Keratinocyte (primary cell): Measurements from ENCODE around the gene ACP6. TPM values are rescaled to one million over a fixed set of nuclear protein-coding genes. Genes with fewer than 3 reads are reported as not detected.

ENCODE experiments used
- DNase-seq: peaks from one replicate; pipeline ENCODE4 v3.0.0-alpha.2; 2011; ENCODE audit warnings: low read depth, missing footprints, low spot score
- FAIRE-seq: peaks from 2 replicates; lab custom pipeline; 2011; peaks lifted over from hg19 to GRCh38; lab: Jason Lieb, UNC
- H2AFZ ChIP-seq: 2 replicates; pipeline ENCODE4 v1.6.0; 2012; ENCODE audit warnings: low read length, control low read depth, inconsistent platforms; ENCODE audit not compliant: control insufficient read depth
- H3K27ac ChIP-seq: 2 replicates; pipeline ENCODE4 v1.5.1; 2011; ENCODE audit warnings: low read length; ENCODE audit not compliant: control insufficient read depth, insufficient read depth
- H3K27me3 ChIP-seq: 3 replicates; pipeline ENCODE4 v1.6.0; 2011; ENCODE audit warnings: low read length; ENCODE audit not compliant: control insufficient read depth, insufficient read depth; ENCODE audit errors: extremely low read depth
- H3K36me3 ChIP-seq, 2 experiments: 2 replicates in 1 of 2; 3 replicates in 1 of 2; pipeline ENCODE4 v1.5.1; 2011; ENCODE audit warnings: low read length in 2 of 2, mild to moderate bottlenecking in 1 of 2; ENCODE audit not compliant: control insufficient read depth in 2 of 2, insufficient read depth in 2 of 2; ENCODE audit errors: extremely low read depth in 1 of 2
- H3K4me1 ChIP-seq: 3 replicates; pipeline ENCODE4 v1.5.1; 2011; ENCODE audit warnings: low read length; ENCODE audit not compliant: control insufficient read depth, insufficient read depth; ENCODE audit errors: extremely low read depth
- H3K4me2 ChIP-seq: 3 replicates; pipeline ENCODE4 v1.6.0; 2011; ENCODE audit warnings: low read depth, low read length; ENCODE audit not compliant: control insufficient read depth, insufficient read depth; ENCODE audit errors: extremely low read depth
- H3K4me3 ChIP-seq, 3 experiments: fragments of 200-600 bp in 1 of 3; sonication (generic) in 1 of 3; 2 replicates in 2 of 3; 3 replicates in 1 of 3; pipeline ENCODE4 v1.5.1; 2011 to 2016; ENCODE audit warnings: low read length in 3 of 3, mild to moderate bottlenecking in 3 of 3, control low read depth in 2 of 3, inconsistent platforms in 1 of 3, low read depth in 1 of 3, mixed read lengths in 1 of 3, mixed run types in 1 of 3, moderate library complexity in 1 of 3; ENCODE audit not compliant: control insufficient read depth in 2 of 3, insufficient read depth in 2 of 3; ENCODE audit errors: extremely low read depth in 1 of 3
- H3K79me2 ChIP-seq: 2 replicates; pipeline ENCODE4 v1.6.0; 2012; ENCODE audit warnings: low read length; ENCODE audit not compliant: control insufficient read depth, insufficient read depth
- H3K9ac ChIP-seq: 3 replicates; pipeline ENCODE4 v1.6.0; 2011; ENCODE audit warnings: low read length; ENCODE audit not compliant: control insufficient read depth, insufficient read depth; ENCODE audit errors: extremely low read depth
- H3K9me1 ChIP-seq: 3 replicates; pipeline ENCODE4 v1.6.0; 2011; ENCODE audit warnings: low read length; ENCODE audit not compliant: control insufficient read depth, insufficient read depth; ENCODE audit errors: extremely low read depth
- H3K9me3 ChIP-seq: 2 replicates; pipeline ENCODE4 v1.5.1; 2012; ENCODE audit warnings: low read depth, low read length; ENCODE audit not compliant: control insufficient read depth
- H4K20me1 ChIP-seq: 3 replicates; pipeline ENCODE4 v1.6.0; 2011; ENCODE audit warnings: low read length; ENCODE audit not compliant: control insufficient read depth, insufficient read depth; ENCODE audit errors: extremely low read depth
- CTCF ChIP-seq, 3 experiments: IDR thresholded peaks in 1 of 3; conservative IDR thresholded peaks in 1 of 3; optimal IDR thresholded peaks in 1 of 3; 2 replicates in 2 of 3; 3 replicates in 1 of 3; pipeline versions ENCODE3 to v1.5.1; 2011; ENCODE audit warnings: low read length in 3 of 3, mild to moderate bottlenecking in 3 of 3, moderate library complexity in 2 of 3, control low read depth in 1 of 3, inconsistent platforms in 1 of 3; ENCODE audit not compliant: insufficient read depth in 2 of 3; ENCODE audit errors: extremely low read depth in 1 of 3
- EZH2 ChIP-seq: IDR thresholded peaks from one replicate; pipeline ENCODE4 v1.6.1; 2012; ENCODE audit warnings: inconsistent platforms, mild to moderate bottlenecking, low read length, moderate library complexity
- dilution Hi-C: fragments of 300-500 bp; cut with MboI; formaldehyde crosslinking; loops from one replicate; pipeline ENCODE4 v1.7.0; 2020; ENCODE audit warnings: low sequenced_read_pairs; ENCODE audit not compliant: extremely low pct_ligation_motif_present
- polyA plus RNA-seq, 5 experiments: library from polyadenylated mRNA; depleted of rRNA in 3 of 5; stranded (reverse) in 3 of 5; stranded (forward) in 1 of 5; unstranded in 1 of 5; fragments of >200 nt; gene quantifications; 1 replicate in 1 of 5; 2 replicates in 3 of 5; 3 replicates in 1 of 5; pipeline versions ENCODE4 v1.2.1 to v1.2.3, GENCODE V29; 2011 to 2012; ENCODE audit warnings: missing spikeins in 2 of 5, low read depth in 1 of 5, low replicate concordance in 1 of 5

ACP6 gene
- polyA plus RNA-seq, 1 donor (not counting 4 experiments of a cell fraction or from before 2014, with no cell fraction given): 7.4 TPM

GRCh38 chr1:147647796-147648633 lies 22.3 kb downstream of the ACP6 start:
- H3K4me1 ChIP-seq: no peaks in the 10 kb centered on the region
- no peaks in the 10 kb centered on the region for H4K20me1 ChIP-seq
- no peak overlapping the region for H3K4me2 ChIP-seq
- FAIRE-seq (no peak), DNase-seq (no peak)
- no peaks in the 10 kb centered on the region for H3K9me1 ChIP-seq
- H3K9ac ChIP-seq: no peak overlapping the region
- no peaks in the 10 kb centered on the region for H3K79me2 ChIP-seq
- H3K4me3 ChIP-seq: no peak overlapping the region
- H3K36me3 ChIP-seq: peaks cover 4 to 21% of the 10 kb centered on the region in 2 experiments
- H3K27me3 ChIP-seq: no peaks in the 10 kb centered on the region
- H3K27ac ChIP-seq: no peak overlapping the region
- no peaks in the 10 kb centered on the region for H3K9me3 ChIP-seq
- TF ChIP-seq EZH2 (no peak), CTCF (optimal IDR thresholded peaks at IDR 0.05 in 1 of 3, IDR thresholded peaks at IDR 0.05 in 1 of 3, conservative IDR thresholded peaks at IDR 0.05 in 1 of 3; ENCODE audit: extremely low read depth in 1 of 3, insufficient read depth in 2 of 3, low read length in 3 of 3) (no peak)
- dilution Hi-C loops: no loop called here
- H2AFZ ChIP-seq: no peak overlapping the region

DNA sequence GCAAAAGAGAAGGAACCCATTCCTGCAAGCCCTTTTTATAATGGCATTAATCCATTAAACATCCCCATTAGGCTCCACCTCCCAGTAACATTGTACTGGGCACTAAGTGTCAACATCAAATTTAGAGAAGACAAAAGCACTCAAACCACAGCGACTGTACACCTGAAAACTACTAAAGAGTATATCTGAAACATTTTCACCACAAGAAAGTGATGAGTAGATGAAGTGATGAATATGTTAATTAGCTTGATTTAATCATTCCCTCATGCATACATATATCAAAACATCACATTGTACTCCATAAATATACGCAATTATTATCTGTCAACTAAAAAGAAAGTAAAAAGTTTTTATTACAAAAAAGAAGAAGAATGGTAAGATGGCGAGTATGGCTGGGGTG lies 26.4 kb downstream of the ACP6 start:
- H3K9me1 ChIP-seq: no peaks in the 10 kb centered on the region
- no peaks in the 10 kb centered on the region for H3K4me1 ChIP-seq
- no peaks in the 10 kb centered on the region for H3K79me2 ChIP-seq
- no peak overlapping the region for H3K4me2 ChIP-seq
- no peak overlapping the region for H3K9ac ChIP-seq
- no peaks in the 10 kb centered on the region for H3K27me3 ChIP-seq
- no peak overlapping the region for H2AFZ ChIP-seq
- H3K4me3 ChIP-seq: no peak overlapping the region
- H3K9me3 ChIP-seq: no peaks in the 10 kb centered on the region
- H3K27ac ChIP-seq: no peak overlapping the region
- dilution Hi-C loops: no loop called here
- TF ChIP-seq CTCF (optimal IDR thresholded peaks at IDR 0.05 in 1 of 3, IDR thresholded peaks at IDR 0.05 in 1 of 3, conservative IDR thresholded peaks at IDR 0.05 in 1 of 3; ENCODE audit: extremely low read depth in 1 of 3, insufficient read depth in 2 of 3, low read length in 3 of 3) (no peak), EZH2 (no peak)
- no peak for DNase-seq
- no peak for FAIRE-seq
- H3K36me3 ChIP-seq: peaks cover 0 to 17% of the 10 kb centered on the region in 2 experiments
- no peaks in the 10 kb centered on the region for H4K20me1 ChIP-seq
